HepG2 (cell line): ENCODE results near the gene SIN3A. TPM values are rescaled to one million over a fixed set of nuclear protein-coding genes. Genes with fewer than 3 reads are reported as not detected.
A peak's percentile ranks its signal among the peaks of the same experiment; 100 is the strongest.

ENCODE experiments used
- ARHGAP35 ChIP-seq: sonication (generic); formaldehyde crosslinking; IDR thresholded peaks from 2 replicates; pipeline ENCODE4 v1.9.0; 2022; ENCODE audit warnings: mild to moderate bottlenecking, inconsistent platforms, moderate library complexity, missing genetic modification reagents, borderline replicate concordance
- DPF2 ChIP-seq: sonication (generic); formaldehyde crosslinking; IDR thresholded peaks from 2 replicates; pipeline ENCODE4 v1.4.0; 2020; ENCODE audit warnings: mild to moderate bottlenecking, low read depth, missing genetic modification reagents, borderline replicate concordance
- EED ChIP-seq: sonication (generic); formaldehyde crosslinking; IDR thresholded peaks from 2 replicates; pipeline ENCODE4 v1.5.0; 2020; ENCODE audit warnings: mild to moderate bottlenecking, missing genetic modification reagents
- HBP1 ChIP-seq: IDR thresholded peaks from 2 replicates; pipeline ENCODE4 v1.6.1; 2016; ENCODE audit warnings: low read depth, control low read depth
- HDAC6 ChIP-seq: fragments of 200-600 bp; sonication (generic); IDR thresholded peaks from 2 replicates; pipeline ENCODE4 v1.7.0; 2017; ENCODE audit warnings: mild to moderate bottlenecking, antibody characterized with exemption, low read length, low read depth
- MED8 ChIP-seq: sonication (generic); formaldehyde crosslinking; IDR thresholded peaks from 2 replicates; pipeline ENCODE4 v1.8.1; 2023; ENCODE audit warnings: mild to moderate bottlenecking, missing genetic modification reagents; ENCODE audit not compliant: insufficient replicate concordance
- NFIC ChIP-seq: IDR thresholded peaks from 2 replicates; pipeline ENCODE4 v1.6.1; 2012; ENCODE audit warnings: mild to moderate bottlenecking, low read length, inconsistent platforms
- NR1H2 ChIP-seq: sonication (generic); formaldehyde crosslinking; IDR thresholded peaks from 2 replicates; pipeline ENCODE4 v1.8.1; 2022; ENCODE audit warnings: low read depth, missing genetic modification reagents, borderline replicate concordance
- NR2C2 ChIP-seq: sonication (generic); formaldehyde crosslinking; IDR thresholded peaks from 2 replicates; pipeline ENCODE4 v1.4.0; 2020; ENCODE audit warnings: missing genetic modification reagents, mild to moderate bottlenecking, moderate library complexity, borderline replicate concordance
- SATB2 ChIP-seq: sonication (generic); formaldehyde crosslinking; IDR thresholded peaks from 2 replicates; pipeline ENCODE4 v1.5.0; 2020; ENCODE audit warnings: missing genetic modification reagents
- SMARCC2 ChIP-seq: fragments of 450-650 bp; IDR thresholded peaks from 2 replicates; pipeline ENCODE4 v1.6.1; 2017; ENCODE audit warnings: antibody characterized with exemption, mild to moderate bottlenecking
- ZNF143 ChIP-seq: sonication (generic); formaldehyde crosslinking; IDR thresholded peaks from 2 replicates; pipeline ENCODE4 v1.4.0; 2020; ENCODE audit warnings: missing genetic modification reagents
- ZNF225 ChIP-seq: sonication (generic); formaldehyde crosslinking; IDR thresholded peaks from 2 replicates; pipeline ENCODE4 v1.4.0; 2020; ENCODE audit warnings: mild to moderate bottlenecking, missing genetic modification reagents
- ZNF335 ChIP-seq: sonication (generic); formaldehyde crosslinking; IDR thresholded peaks from 2 replicates; pipeline ENCODE4 v1.4.0; 2020; ENCODE audit warnings: missing genetic modification reagents
- ZNF431 ChIP-seq: sonication (generic); formaldehyde crosslinking; IDR thresholded peaks from 2 replicates; pipeline ENCODE4 v1.9.0; 2022; ENCODE audit warnings: missing genetic modification reagents, low read depth, mild to moderate bottlenecking, borderline replicate concordance
- ZNF749 ChIP-seq: sonication (generic); formaldehyde crosslinking; IDR thresholded peaks from 2 replicates; pipeline ENCODE4 v1.8.0; 2022; ENCODE audit warnings: mild to moderate bottlenecking, missing genetic modification reagents, moderate library complexity, borderline replicate concordance
- ZNF792 ChIP-seq: IDR thresholded peaks from 2 replicates; pipeline ENCODE4 v1.6.1; 2016
- polyA plus RNA-seq, 8 experiments: library from polyadenylated mRNA; depleted of rRNA in 3 of 8; stranded (reverse) in 7 of 8; unstranded in 1 of 8; fragments of >200 nt; fragmentation: Illumina TruSeq in 4 of 8; extraction: Trizol in 4 of 8; gene quantifications; 2 replicates each; pipeline versions ENCODE4 v1.2.1 to v1.2.3, GENCODE V29; 2011 to 2016; ENCODE audit warnings: low read depth in 4 of 8, missing spikeins in 1 of 8, mixed read lengths in 1 of 8; ENCODE audit not compliant: insufficient read depth in 1 of 8
- total RNA-seq, 5 experiments: library from RNA; depleted of rRNA; stranded (reverse); fragments of >200 nt; fragmentation: Illumina TruSeq; extraction: Trizol; gene quantifications; 2 replicates each; pipeline ENCODE4 v1.2.3, GENCODE V29; 2016; ENCODE audit warnings: low read depth in 1 of 5
- TF ChIP-seq, protein P1 (sequence below): sonication (generic); formaldehyde crosslinking; IDR thresholded peaks from 2 replicates; pipeline ENCODE4 v1.4.0; 2020; ENCODE audit warnings: missing genetic modification reagents
- TF ChIP-seq, protein P2 (sequence below): IDR thresholded peaks from 2 replicates; pipeline ENCODE4 v1.6.1; 2016; ENCODE audit warnings: missing compliant biosample characterization, missing genetic modification reagents, borderline replicate concordance
- TF ChIP-seq, protein P3 (sequence below): IDR thresholded peaks from 2 replicates; pipeline ENCODE4 v1.6.1; 2016; ENCODE audit warnings: low read depth

The SIN3A gene
- total and polyA plus RNA-seq, 2 of the 13 experiments (the other 11 are each of a cell fraction or from before 2014, with no cell fraction given) = 16.1 to 28.1 TPM

- TF ChIP-seq, protein P1, sequence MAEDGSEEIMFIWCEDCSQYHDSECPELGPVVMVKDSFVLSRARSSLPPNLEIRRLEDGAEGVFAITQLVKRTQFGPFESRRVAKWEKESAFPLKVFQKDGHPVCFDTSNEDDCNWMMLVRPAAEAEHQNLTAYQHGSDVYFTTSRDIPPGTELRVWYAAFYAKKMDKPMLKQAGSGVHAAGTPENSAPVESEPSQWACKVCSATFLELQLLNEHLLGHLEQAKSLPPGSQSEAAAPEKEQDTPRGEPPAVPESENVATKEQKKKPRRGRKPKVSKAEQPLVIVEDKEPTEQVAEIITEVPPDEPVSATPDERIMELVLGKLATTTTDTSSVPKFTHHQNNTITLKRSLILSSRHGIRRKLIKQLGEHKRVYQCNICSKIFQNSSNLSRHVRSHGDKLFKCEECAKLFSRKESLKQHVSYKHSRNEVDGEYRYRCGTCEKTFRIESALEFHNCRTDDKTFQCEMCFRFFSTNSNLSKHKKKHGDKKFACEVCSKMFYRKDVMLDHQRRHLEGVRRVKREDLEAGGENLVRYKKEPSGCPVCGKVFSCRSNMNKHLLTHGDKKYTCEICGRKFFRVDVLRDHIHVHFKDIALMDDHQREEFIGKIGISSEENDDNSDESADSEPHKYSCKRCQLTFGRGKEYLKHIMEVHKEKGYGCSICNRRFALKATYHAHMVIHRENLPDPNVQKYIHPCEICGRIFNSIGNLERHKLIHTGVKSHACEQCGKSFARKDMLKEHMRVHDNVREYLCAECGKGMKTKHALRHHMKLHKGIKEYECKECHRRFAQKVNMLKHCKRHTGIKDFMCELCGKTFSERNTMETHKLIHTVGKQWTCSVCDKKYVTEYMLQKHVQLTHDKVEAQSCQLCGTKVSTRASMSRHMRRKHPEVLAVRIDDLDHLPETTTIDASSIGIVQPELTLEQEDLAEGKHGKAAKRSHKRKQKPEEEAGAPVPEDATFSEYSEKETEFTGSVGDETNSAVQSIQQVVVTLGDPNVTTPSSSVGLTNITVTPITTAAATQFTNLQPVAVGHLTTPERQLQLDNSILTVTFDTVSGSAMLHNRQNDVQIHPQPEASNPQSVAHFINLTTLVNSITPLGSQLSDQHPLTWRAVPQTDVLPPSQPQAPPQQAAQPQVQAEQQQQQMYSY (CRISPR knock-in tag) = no peak
- TF ChIP-seq DPF2 (no peak; the same call in 1 of the 2 replicates), ZNF749 (CRISPR knock-in tag) (peak; percentile 42; the same call in 1 of the 2 replicates), NR2C2 (CRISPR knock-in tag) (peak; percentile 60), EED (0 out of 2 replicates have a peak, but pooled peaks have one; percentile 52), SATB2 (no peak; the same call in 1 of the 2 replicates), SMARCC2 (no peak), NR1H2 (CRISPR knock-in tag) (peak; percentile 79), HDAC6 (no peak), ZNF792 (CRISPR knock-in tag) (peak; percentile 96), ZNF431 (CRISPR knock-in tag) (peak; percentile 62; the same call in 1 of the 2 replicates), ARHGAP35 (CRISPR knock-in tag) (peak; percentile 66; the same call in 1 of the 2 replicates), NFIC (peak; percentile 47; the same call in 1 of the 2 replicates), HBP1 (CRISPR knock-in tag) (peak; percentile 45; the same call in 1 of the 2 replicates), ZNF143 (CRISPR knock-in tag) (peak; percentile 32; the same call in 1 of the 2 replicates), MED8 (peak; percentile 82), ZNF335 (CRISPR knock-in tag) (peak; percentile 87), ZNF225 (no peak)
- TF ChIP-seq, protein P2, sequence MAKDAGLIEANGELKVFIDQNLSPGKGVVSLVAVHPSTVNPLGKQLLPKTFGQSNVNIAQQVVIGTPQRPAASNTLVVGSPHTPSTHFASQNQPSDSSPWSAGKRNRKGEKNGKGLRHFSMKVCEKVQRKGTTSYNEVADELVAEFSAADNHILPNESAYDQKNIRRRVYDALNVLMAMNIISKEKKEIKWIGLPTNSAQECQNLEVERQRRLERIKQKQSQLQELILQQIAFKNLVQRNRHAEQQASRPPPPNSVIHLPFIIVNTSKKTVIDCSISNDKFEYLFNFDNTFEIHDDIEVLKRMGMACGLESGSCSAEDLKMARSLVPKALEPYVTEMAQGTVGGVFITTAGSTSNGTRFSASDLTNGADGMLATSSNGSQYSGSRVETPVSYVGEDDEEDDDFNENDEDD = no peak
- TF ChIP-seq, protein P3, sequence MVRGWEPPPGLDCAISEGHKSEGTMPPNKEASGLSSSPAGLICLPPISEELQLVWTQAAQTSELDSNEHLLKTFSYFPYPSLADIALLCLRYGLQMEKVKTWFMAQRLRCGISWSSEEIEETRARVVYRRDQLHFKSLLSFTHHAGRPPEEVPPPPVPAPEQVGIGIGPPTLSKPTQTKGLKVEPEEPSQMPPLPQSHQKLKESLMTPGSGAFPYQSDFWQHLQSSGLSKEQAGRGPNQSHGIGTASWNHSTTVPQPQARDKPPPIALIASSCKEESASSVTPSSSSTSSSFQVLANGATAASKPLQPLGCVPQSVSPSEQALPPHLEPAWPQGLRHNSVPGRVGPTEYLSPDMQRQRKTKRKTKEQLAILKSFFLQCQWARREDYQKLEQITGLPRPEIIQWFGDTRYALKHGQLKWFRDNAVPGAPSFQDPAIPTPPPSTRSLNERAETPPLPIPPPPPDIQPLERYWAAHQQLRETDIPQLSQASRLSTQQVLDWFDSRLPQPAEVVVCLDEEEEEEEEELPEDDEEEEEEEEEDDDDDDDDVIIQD (CRISPR knock-in tag) = peak; percentile 85
These were observed 83.4 kb downstream of the SIN3A start, which contains the start of gene MAN2C1 (continued) for GRCh38 chr15:75367913-75368688.
